Brain microvascular endothelial cell (primary cell): ENCODE results near the gene CMC2.
A peak's percentile ranks its signal among the peaks of the same experiment; 100 is the strongest.

Experiments used
- DNase-seq: peaks from one replicate; pipeline ENCODE4 v3.0.0-alpha.2; 2020
- H3K27ac ChIP-seq: fragments of 250-450 bp; sonication (Bioruptor Pico); 2 replicates; pipeline ENCODE4 v1.5.1; 2020; ENCODE audit warnings: mild to moderate bottlenecking, moderate library complexity
- H3K27me3 ChIP-seq: fragments of 250-450 bp; sonication (Bioruptor Pico); replicated peaks from 2 replicates; pipeline ENCODE4 v1.5.1; 2020; ENCODE audit warnings: mild to moderate bottlenecking
- H3K36me3 ChIP-seq: fragments of 250-450 bp; sonication (Bioruptor Pico); replicated peaks from 2 replicates; pipeline ENCODE4 v1.5.1; 2020; ENCODE audit warnings: mild to moderate bottlenecking
- H3K4me3 ChIP-seq: 2 replicates; pipeline ENCODE4 v1.5.1; 2011; ENCODE audit warnings: low read depth, mild to moderate bottlenecking, control low read depth, low read length, moderate library complexity
- CTCF ChIP-seq: IDR thresholded peaks from 2 replicates; pipeline ENCODE4 v1.5.1; 2011; ENCODE audit warnings: low read depth, mild to moderate bottlenecking, moderate library complexity, low read length, control low read depth, inconsistent platforms; ENCODE audit errors: missing control alignments
- in situ Hi-C: cut with HindIII; loops from 2 replicates; pipeline ENCODE4 v1.10.0; 2017; ENCODE audit warnings: low sequenced_read_pairs, low pct_ligation_motif_present

The CMC2 gene

GRCh38 chr16:80981103-80981502, 25.6 kb downstream of the CMC2 start:
- H3K4me3 ChIP-seq = no peak overlapping the region
- peaks cover 2% of the 10 kb centered on the region for H3K36me3 ChIP-seq
- in situ Hi-C loops = no loop called here
- TF ChIP-seq CTCF = no peak
- no peak overlapping the region for H3K27ac ChIP-seq
- H3K27me3 ChIP-seq = no peaks in the 10 kb centered on the region
- DNase-seq = no peak

- peaks cover 2% of the 10 kb centered on the region for H3K36me3 ChIP-seq
- H3K4me3 ChIP-seq = no peak overlapping the region
- no peak overlapping the region for H3K27ac ChIP-seq
- no peak for DNase-seq
- no peaks in the 10 kb centered on the region for H3K27me3 ChIP-seq
- in situ Hi-C loops = no loop called here
- no peak for TF ChIP-seq CTCF
Observed at GRCh38 chr16:80976946-80977345, 29.7 kb downstream of the CMC2 start.

- Histone ChIP-seq H3K27ac (no peak overlapping the region), H3K27me3 (no peaks in the 10 kb centered on the region), H3K36me3 (peaks cover 2% of the 10 kb centered on the region), H3K4me3 (no peak overlapping the region)
- in situ Hi-C loops = no loop called here
- DNase-seq = no peak
- peak; percentile 42 for TF ChIP-seq CTCF
Observed at GRCh38 chr16:80974649-80975376, 31.9 kb downstream of the CMC2 start.

GRCh38 chr16:80973991-80974390, 32.7 kb downstream of the CMC2 start:
- no peak for DNase-seq
- Histone ChIP-seq H3K36me3 (peaks cover 2% of the 10 kb centered on the region), H3K27ac (no peak overlapping the region), H3K4me3 (no peak overlapping the region), H3K27me3 (no peaks in the 10 kb centered on the region)
- in situ Hi-C loops = no loop called here
- TF ChIP-seq CTCF = no peak

- Histone ChIP-seq H3K36me3 (peaks cover under 1% of the 10 kb centered on the region), H3K4me3 (no peak overlapping the region), H3K27ac (no peak overlapping the region), H3K27me3 (no peaks in the 10 kb centered on the region)
- no peak for TF ChIP-seq CTCF
- in situ Hi-C loops = no loop called here
- DNase-seq = no peak
Observed at GRCh38 chr16:80972611-80973010, 34.1 kb downstream of the CMC2 start.

GRCh38 chr16:80971819-80972218, 34.9 kb downstream of the CMC2 start:
- in situ Hi-C loops = no loop called here
- Histone ChIP-seq H3K27me3 (no peaks in the 10 kb centered on the region), H3K27ac (no peak overlapping the region), H3K4me3 (no peak overlapping the region), H3K36me3 (no peaks in the 10 kb centered on the region)
- DNase-seq = no peak
- TF ChIP-seq CTCF = no peak
